Middle frontal gyrus (tissue), 1 donor: ENCODE results near the gene MTFR1L.

Source experiments
- DNase-seq: peaks from one replicate; pipeline ENCODE4 v3.0.0-alpha.2; 2015; ENCODE audit warnings: low spot score; ENCODE audit errors: extremely low spot score

MTFR1L gene

GRCh38 chr1:25877155-25877554, 57.4 kb downstream of the MTFR1L start:
- DNase-seq: no peak

- no peak for DNase-seq
These were observed 58.9 kb downstream of the MTFR1L start for GRCh38 chr1:25878690-25879089.

- no peak for DNase-seq
These were observed 59.9 kb downstream of the MTFR1L start for GRCh38 chr1:25879675-25880074.

- DNase-seq: no peak
These were observed 60.8 kb downstream of the MTFR1L start for GRCh38 chr1:25880518-25880917.

- DNase-seq: no peak
These were observed 61.5 kb downstream of the MTFR1L start for GRCh38 chr1:25881266-25881665.
